Endothelial cell of umbilical vein (primary cell): ENCODE measurements around the gene RSPH6A. TPM values are rescaled to one million over a fixed set of nuclear protein-coding genes. Genes with fewer than 3 reads are reported as not detected.

Experiments used
- BruUV-seq: library from RNA; stranded (reverse); fragments of 400-500 nt; replicated peaks from 2 replicates; lab custom pipeline; 2021; lab: Mats Ljungman, UMichigan
- CTCF ChIA-PET: fragments of 300-600, 350-600 bp; sonication (Branson Sonifier 250); formaldehyde crosslinking; loops from one replicate; lab custom pipeline; 2021; ENCODE audit warnings: antibody characterized with exemption, inconsistent platforms; lab: Charles Lee
- POLR2A ChIA-PET: fragments of 300-600, 350-600 bp; sonication (Branson Sonifier 250); formaldehyde crosslinking; loops from one replicate; lab custom pipeline; 2021; ENCODE audit warnings: antibody characterized with exemption, inconsistent platforms; lab: Charles Lee
- DNase-seq: peaks from one replicate; pipeline ENCODE4 v3.0.0-alpha.2; 2011; ENCODE audit warnings: low read depth, low spot score
- FAIRE-seq: peaks from 2 replicates; lab custom pipeline; 2011; peaks lifted over from hg19 to GRCh38; lab: Jason Lieb, UNC
- H2AFZ ChIP-seq: 2 replicates; pipeline ENCODE4 v1.6.0; 2012; ENCODE audit warnings: low read depth, low read length, control low read depth, inconsistent platforms
- H3K27ac ChIP-seq: 2 replicates; pipeline ENCODE4 v1.5.1; 2011; ENCODE audit warnings: low read depth, mild to moderate bottlenecking, control low read depth, low read length, moderate library complexity; ENCODE audit not compliant: insufficient read depth
- H3K27me3 ChIP-seq, 2 experiments: 2 replicates each; pipeline versions ENCODE4 v1.6.0 to v1.6.1; 2011; ENCODE audit warnings: low read length in 2 of 2, mixed read lengths in 1 of 2; ENCODE audit not compliant: control insufficient read depth in 2 of 2, insufficient read depth in 2 of 2
- H3K36me3 ChIP-seq, 2 experiments: 2 replicates in 1 of 2; 3 replicates in 1 of 2; pipeline ENCODE4 v1.5.1; 2011; ENCODE audit warnings: low read length in 2 of 2, mild to moderate bottlenecking in 1 of 2, moderate library complexity in 1 of 2; ENCODE audit not compliant: control insufficient read depth in 2 of 2, insufficient read depth in 2 of 2; ENCODE audit errors: extremely low read depth in 1 of 2
- H3K4me1 ChIP-seq: 3 replicates; pipeline ENCODE4 v1.5.1; 2011; ENCODE audit warnings: mild to moderate bottlenecking, low read length; ENCODE audit not compliant: control insufficient read depth, insufficient read depth; ENCODE audit errors: extremely low read depth
- H3K4me2 ChIP-seq: 2 replicates; pipeline ENCODE4 v1.6.1; 2011; ENCODE audit warnings: low read length, control low read depth, mixed read lengths; ENCODE audit not compliant: insufficient read depth
- H3K4me3 ChIP-seq, 3 experiments: fragments of 200-600 bp in 1 of 3; sonication (generic), shearing (Covaris generic) in 1 of 3; replicated peaks in 1 of 3; 2 replicates each; pipeline ENCODE4 v1.5.1; 2011 to 2016; ENCODE audit warnings: control low read depth in 3 of 3, low read length in 3 of 3, mild to moderate bottlenecking in 2 of 3, inconsistent platforms in 1 of 3, low read depth in 1 of 3, moderate library complexity in 1 of 3; ENCODE audit not compliant: insufficient read depth in 1 of 3
- H3K79me2 ChIP-seq: 2 replicates; pipeline ENCODE4 v1.6.0; 2012; ENCODE audit warnings: low read length, inconsistent platforms; ENCODE audit not compliant: control insufficient read depth, insufficient read depth
- H3K9ac ChIP-seq: replicated peaks from 2 replicates; pipeline ENCODE3; 2011; ENCODE audit warnings: low read length, control low read depth; ENCODE audit not compliant: insufficient read depth; ENCODE audit errors: extremely low read depth
- H3K9me1 ChIP-seq: replicated peaks from 3 replicates; pipeline ENCODE4 v1.6.0; 2011; ENCODE audit warnings: mild to moderate bottlenecking, low read length; ENCODE audit not compliant: control insufficient read depth, insufficient read depth; ENCODE audit errors: extremely low read depth
- H3K9me3 ChIP-seq: replicated peaks from 2 replicates; pipeline ENCODE4 v1.5.1; 2012; ENCODE audit warnings: low read length, inconsistent platforms; ENCODE audit not compliant: control insufficient read depth, insufficient read depth
- H4K20me1 ChIP-seq: replicated peaks from 2 replicates; pipeline ENCODE3; 2011; ENCODE audit warnings: mild to moderate bottlenecking, low read length; ENCODE audit not compliant: control insufficient read depth, insufficient read depth; ENCODE audit errors: extremely low read depth
- EZH2 ChIP-seq: IDR thresholded peaks from 2 replicates; pipeline ENCODE4 v1.6.1; 2012; ENCODE audit warnings: borderline replicate concordance, low read depth, mild to moderate bottlenecking, moderate library complexity, low read length, inconsistent platforms; ENCODE audit not compliant: severe bottlenecking
- FOS ChIP-seq: IDR thresholded peaks from 2 replicates; pipeline ENCODE4 v1.6.1; 2011; ENCODE audit warnings: mild to moderate bottlenecking, low read length, moderate library complexity, borderline replicate concordance; ENCODE audit not compliant: insufficient read depth
- GATA2 ChIP-seq: IDR thresholded peaks from 2 replicates; pipeline ENCODE4 v1.7.0; 2011; ENCODE audit warnings: low read depth, mild to moderate bottlenecking, moderate library complexity, mixed read lengths, low read length; ENCODE audit not compliant: insufficient read length, insufficient read depth
- JUN ChIP-seq: IDR thresholded peaks from 2 replicates; pipeline ENCODE4 v1.6.1; 2011; ENCODE audit warnings: borderline replicate concordance, low read depth; ENCODE audit not compliant: insufficient read length, insufficient read depth
- MYC ChIP-seq: IDR thresholded peaks from one replicate; pipeline ENCODE4 v1.6.1; 2011; ENCODE audit warnings: mild to moderate bottlenecking, low read depth, low read length
- POLR2A ChIP-seq: IDR thresholded peaks from 2 replicates; pipeline ENCODE4 v1.6.1; 2012; ENCODE audit warnings: low read depth, mild to moderate bottlenecking, control low read depth, low read length
- POLR2AphosphoS5 ChIP-seq: IDR thresholded peaks from 2 replicates; pipeline ENCODE4 v1.6.1; 2012; ENCODE audit warnings: low read depth, mild to moderate bottlenecking, control low read depth, low read length, moderate library complexity; ENCODE audit not compliant: insufficient read depth
- dilution Hi-C: fragments of 300-500 bp; cut with MboI; formaldehyde crosslinking; loops from one replicate; pipeline ENCODE4 v1.15.0; 2019; ENCODE audit warnings: low sequenced_read_pairs; ENCODE audit not compliant: extremely low pct_ligation_motif_present
- intact Hi-C: fragments of 100-400 bp; cut with micrococcal nuclease; formaldehyde crosslinking; loops from one replicate; pipeline ENCODE4 v1.10.0; 2022
- polyA plus RNA-seq, 4 experiments: library from polyadenylated mRNA; depleted of rRNA in 3 of 4; stranded (reverse) in 3 of 4; unstranded in 1 of 4; fragments of >200 nt; gene quantifications; 2 replicates each; pipeline versions ENCODE4 v1.2.1 to v1.2.3, GENCODE V29; 2011 to 2012; ENCODE audit warnings: missing spikeins in 1 of 4
- total RNA-seq: library from RNA; stranded (reverse); gene quantifications from 2 replicates; pipeline ENCODE4 v1.2.3, GENCODE V29; 2021
- TF ChIP-seq, protein P1 (sequence below), 2 donors: IDR thresholded peaks; 1 replicate in 1 of 2; 2 replicates in 1 of 2; pipeline ENCODE4 v1.5.1; 2011; ENCODE audit warnings: low read length in 2 of 2, mild to moderate bottlenecking in 2 of 2, moderate library complexity in 2 of 2, control low read depth in 1 of 2, inconsistent platforms in 1 of 2, low read depth in 1 of 2; ENCODE audit not compliant: insufficient read depth in 1 of 2; ENCODE audit errors: extremely low read depth in 1 of 2
- TF ChIP-seq, protein P2 (sequence below): IDR thresholded peaks from 2 replicates; pipeline ENCODE4 v1.6.1; 2011; ENCODE audit not compliant: insufficient read depth, insufficient read length

RSPH6A gene
- total and polyA plus RNA-seq, 2 donors (not counting 3 experiments of a cell fraction or from before 2014, with no cell fraction given): 0.03 to 0.62 TPM

DNA sequence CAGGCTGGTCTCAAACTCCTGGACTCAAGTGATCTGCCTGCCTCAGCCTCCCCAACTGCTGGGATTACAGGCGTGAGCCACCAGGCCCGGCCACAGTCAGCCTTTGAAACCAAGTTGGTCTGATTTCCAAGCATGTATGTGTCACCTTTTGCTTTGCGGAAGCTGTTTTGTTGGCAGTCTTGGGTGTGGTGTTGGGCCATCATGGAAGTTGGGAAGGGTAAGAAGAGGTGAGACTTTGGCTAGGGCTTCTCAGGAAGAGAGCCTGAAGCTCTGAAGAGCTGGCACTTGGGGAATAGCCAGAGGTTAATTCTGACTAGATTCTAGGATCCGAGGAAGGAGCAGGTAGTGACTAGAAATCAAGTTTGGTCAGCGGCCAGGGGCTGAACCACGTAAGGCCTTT is 2.8 kb downstream of the RSPH6A start:
- ChIA-PET CTCF (interaction anchor here (1.1 to 1.4 kb wide), 3 partner anchors 13 to 43 kb away, joined by 3 to 5 read pairs (median 4); partner anchors contain the start of genes DMWD and SIX5), POLR2A (interaction anchor here (0.9 kb wide), 1 partner anchor 42 kb away, joined by 3 read pairs; no protein-coding TSS in a partner anchor)
- Histone ChIP-seq H3K4me3 (no peak overlapping the region), H4K20me1 (no peaks in the 10 kb centered on the region), H3K4me1 (peaks cover 22% of the 10 kb centered on the region), H3K9ac (no peak overlapping the region), H3K27me3 (no peaks in the 10 kb centered on the region), H3K9me1 (no peaks in the 10 kb centered on the region), H3K79me2 (no peaks in the 10 kb centered on the region), H3K27ac (no peak overlapping the region), H3K9me3 (no peaks in the 10 kb centered on the region), H3K4me2 (no peak overlapping the region), H2AFZ (no peak overlapping the region), H3K36me3 (no peaks in the 10 kb centered on the region)
- DNase-seq (no peak), FAIRE-seq (no peak)
- BruUV-seq: no TSS peak
- dilution Hi-C loops: no loop called here
- TF ChIP-seq POLR2A (no peak), POLR2AphosphoS5 (no peak), FOS (no peak), GATA2 (no peak), MYC (no peak), JUN (no peak), EZH2 (no peak)
- TF ChIP-seq, protein P1, sequence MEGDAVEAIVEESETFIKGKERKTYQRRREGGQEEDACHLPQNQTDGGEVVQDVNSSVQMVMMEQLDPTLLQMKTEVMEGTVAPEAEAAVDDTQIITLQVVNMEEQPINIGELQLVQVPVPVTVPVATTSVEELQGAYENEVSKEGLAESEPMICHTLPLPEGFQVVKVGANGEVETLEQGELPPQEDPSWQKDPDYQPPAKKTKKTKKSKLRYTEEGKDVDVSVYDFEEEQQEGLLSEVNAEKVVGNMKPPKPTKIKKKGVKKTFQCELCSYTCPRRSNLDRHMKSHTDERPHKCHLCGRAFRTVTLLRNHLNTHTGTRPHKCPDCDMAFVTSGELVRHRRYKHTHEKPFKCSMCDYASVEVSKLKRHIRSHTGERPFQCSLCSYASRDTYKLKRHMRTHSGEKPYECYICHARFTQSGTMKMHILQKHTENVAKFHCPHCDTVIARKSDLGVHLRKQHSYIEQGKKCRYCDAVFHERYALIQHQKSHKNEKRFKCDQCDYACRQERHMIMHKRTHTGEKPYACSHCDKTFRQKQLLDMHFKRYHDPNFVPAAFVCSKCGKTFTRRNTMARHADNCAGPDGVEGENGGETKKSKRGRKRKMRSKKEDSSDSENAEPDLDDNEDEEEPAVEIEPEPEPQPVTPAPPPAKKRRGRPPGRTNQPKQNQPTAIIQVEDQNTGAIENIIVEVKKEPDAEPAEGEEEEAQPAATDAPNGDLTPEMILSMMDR (IDR thresholded peaks at IDR 0.05; ENCODE audit: extremely low read depth in 1 of 2, insufficient read depth in 1 of 2, low read depth in 1 of 2, low read length in 2 of 2): no peak
- TF ChIP-seq, protein P2, sequence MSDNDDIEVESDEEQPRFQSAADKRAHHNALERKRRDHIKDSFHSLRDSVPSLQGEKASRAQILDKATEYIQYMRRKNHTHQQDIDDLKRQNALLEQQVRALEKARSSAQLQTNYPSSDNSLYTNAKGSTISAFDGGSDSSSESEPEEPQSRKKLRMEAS: no peak
- intact Hi-C loops: no loop called here
